Fibroblast of peridontal ligament (primary cell): Measurements from ENCODE around the gene RAF1.
"Not testable (repeated sequence)": the region's sequence is repeated elsewhere in the genome, so short reads cannot be mapped to it uniquely, and the experiment has no call there.

Experiments
- DNase-seq: peaks from one replicate; pipeline ENCODE4 v3.0.0-alpha.2; 2010; ENCODE audit errors: extremely low read depth

RAF1 gene

GRCh38 chr3:12640853-12641252, 23.1 kb downstream of the RAF1 start:
- DNase-seq, result not testable (repeated sequence)

DNA sequence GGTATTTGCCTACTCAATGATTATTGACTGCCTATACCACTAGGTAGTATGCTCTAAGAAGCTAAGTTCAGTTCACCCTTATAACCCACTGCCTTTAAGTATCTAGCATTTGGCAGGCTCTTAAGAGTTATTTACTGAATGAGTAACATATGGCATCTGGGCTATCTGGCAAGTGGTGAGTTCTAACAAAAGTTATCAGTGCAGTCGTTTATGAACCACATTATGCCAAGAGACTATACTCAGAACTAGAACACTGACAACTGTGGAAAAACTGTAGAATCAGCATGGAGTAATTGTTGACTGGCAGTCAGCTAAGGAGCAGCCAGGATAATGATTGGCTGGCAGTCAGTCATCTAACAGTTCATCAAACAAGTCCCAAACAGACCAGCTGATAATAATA, 25.8 kb downstream of the RAF1 start:
- peak; percentile 82 for DNase-seq

- no peak for DNase-seq
Measured at GRCh38 chr3:12633108-12633507, 30.8 kb downstream of the RAF1 start.

- no peak for DNase-seq
Measured at GRCh38 chr3:12632523-12632922, 31.4 kb downstream of the RAF1 start.

GRCh38 chr3:12630843-12631242, 33.1 kb downstream of the RAF1 start:
- DNase-seq, result not testable (repeated sequence)

DNA sequence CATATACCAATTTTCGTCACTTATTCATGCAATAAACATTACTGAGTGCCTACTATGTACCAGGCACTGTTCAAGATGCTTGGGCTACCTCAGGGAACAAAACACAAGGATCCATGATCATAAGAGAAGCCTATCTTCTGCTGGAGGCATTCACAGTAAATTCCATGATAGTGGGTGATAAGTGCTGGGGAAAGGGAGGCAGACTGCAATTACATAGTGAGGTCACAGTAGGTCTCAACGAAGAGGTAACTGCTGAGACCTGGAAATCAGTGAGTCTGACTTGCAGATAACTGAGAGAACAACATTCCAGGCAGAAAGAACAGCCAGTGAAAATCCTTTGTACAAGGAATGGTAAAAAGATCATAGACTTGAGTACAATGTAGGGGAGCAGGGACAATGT, 33.6 kb downstream of the RAF1 start:
- DNase-seq, result no peak

DNA sequence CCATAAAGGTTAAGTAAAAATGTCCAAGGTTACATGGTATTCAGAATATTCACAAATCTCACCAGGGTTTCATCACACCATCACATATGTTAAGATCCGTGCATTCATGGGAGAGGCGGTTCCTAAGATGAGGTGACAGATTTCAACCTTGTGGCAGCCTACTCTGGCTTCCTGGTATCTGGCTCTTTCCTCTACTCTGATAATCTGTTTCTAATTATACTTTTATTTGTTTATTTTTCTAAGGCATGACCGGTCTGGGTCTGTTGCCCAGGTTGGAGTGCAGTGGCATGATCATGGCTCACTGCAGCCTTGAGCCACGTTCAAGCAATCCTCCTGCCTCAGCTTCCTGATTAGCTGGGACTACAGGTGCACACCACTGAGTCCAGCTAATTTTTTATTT, 34.4 kb downstream of the RAF1 start:
- DNase-seq, result peak; percentile 74

DNA sequence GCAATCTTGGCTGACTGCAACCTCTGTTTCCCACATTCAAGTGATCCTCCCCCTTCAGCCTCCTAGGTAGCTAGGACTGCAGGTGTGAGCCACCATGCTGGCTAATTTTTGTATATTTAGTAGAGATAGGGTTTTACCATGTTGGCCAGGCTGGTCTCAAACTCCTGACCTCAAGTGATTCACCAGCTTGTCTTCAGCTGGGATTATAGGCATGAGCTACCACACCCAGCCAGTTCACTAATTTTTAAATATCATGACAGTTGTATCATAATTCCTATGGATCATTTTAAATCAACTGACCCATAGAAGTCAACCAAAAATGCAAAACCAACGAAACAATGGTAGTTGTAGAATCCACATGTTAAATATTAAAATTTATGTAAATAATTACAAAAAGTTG, 35.1 kb downstream of the RAF1 start:
- no peak for DNase-seq

DNA sequence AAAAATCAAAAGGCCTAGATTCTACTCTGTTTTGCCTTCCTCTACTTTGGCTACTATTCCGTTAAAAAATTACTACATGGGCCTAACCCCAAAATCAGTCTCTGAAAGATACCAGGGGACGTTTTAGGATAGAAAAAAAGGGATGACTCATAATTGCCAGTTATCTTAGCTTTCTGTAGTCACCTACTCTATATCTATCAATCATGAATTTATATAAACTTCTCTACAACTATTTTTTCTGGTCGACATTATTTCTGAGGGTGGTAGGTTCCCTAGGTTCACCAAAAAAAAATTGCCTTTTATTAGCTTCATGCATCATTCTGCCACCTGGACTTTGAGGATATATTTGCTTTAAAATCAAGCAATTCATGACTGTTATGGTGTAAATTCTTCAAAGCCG, 36.5 kb downstream of the RAF1 start:
- no peak for DNase-seq

DNA sequence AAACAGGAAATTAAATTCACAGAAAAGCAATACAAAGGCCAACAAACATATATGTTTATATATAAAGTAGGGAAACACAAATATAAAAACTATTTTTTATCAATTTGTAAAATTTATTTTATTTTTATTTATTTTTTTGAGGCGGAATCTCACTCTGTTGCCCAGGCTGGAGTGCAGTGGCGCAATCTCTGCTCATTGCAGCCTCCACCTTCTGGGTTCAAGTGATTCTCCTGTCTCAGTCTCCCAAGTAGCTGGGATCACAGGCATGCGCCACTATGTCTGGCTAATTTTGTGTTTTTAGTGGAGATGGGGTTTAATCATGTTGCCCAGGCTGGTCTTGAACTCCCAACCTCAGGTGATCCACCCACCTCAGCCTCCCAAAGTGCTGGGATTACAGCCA, 39.0 kb downstream of the RAF1 start:
- not testable (repeated sequence) for DNase-seq

DNA sequence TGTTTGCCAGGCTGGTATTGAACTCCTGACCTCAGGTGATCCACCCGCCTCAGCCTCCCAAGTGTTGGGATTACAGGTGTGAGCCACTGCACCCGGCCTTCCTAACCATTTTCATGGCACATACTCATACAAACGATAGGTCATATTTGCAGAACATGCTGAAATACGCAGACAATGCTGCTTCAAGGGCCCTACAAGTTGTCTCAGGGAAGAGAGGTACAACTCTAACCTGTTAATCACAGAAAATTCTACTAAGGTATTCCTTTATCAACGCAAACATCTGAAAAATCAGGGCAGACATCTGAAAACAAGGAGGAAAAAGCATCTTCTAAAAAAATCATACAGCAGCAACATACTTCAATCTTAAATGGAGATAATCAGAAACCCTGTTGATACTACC, 39.9 kb downstream of the RAF1 start:
- no peak for DNase-seq

- no peak for DNase-seq
Measured at GRCh38 chr3:12622335-12622734, 41.6 kb downstream of the RAF1 start.

- DNase-seq, result no peak
Measured at GRCh38 chr3:12620729-12621128, 43.2 kb downstream of the RAF1 start.

GRCh38 chr3:12620305-12620704, 43.6 kb downstream of the RAF1 start:
- no peak for DNase-seq

DNA sequence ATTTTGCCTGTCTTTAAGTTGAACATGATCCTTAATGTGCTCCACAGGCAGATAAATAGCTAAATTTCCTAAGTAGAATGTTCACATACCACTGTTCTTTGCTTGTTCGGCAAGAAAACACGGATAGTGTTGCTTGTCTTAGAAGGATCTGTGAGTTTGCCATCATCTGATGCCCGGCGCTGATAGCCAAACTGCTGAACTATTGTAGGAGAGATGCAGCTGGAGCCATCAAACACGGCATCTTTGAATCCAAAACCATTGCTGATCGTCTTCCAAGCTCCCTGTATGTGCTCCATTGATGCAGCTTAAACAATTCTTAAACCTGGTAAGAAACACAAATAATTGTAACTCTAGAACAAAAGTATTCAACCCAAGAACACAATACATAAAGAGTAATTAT, 45.5 kb downstream of the RAF1 start:
- DNase-seq, result no peak

DNA sequence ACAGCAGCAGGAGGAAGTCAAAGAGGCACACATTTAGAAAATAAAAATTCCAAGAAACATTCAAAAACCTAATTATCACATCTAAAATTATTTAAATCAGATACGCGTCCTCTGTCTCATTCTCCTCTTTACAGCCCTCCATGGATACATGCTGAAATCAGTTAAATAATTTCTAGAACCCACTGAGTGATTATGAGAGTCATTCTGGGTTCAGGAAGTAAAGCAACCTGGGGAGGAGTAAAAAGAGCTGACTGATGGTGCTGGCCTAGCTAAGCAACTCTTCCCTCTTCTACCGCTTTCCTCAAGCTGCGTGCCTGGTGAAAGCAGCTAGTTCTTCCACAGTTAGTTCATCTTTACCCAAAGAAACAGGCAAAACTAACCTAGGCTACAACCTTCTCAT, 48.7 kb downstream of the RAF1 start:
- no peak for DNase-seq

GRCh38 chr3:12613250-12613649, 50.7 kb downstream of the RAF1 start:
- DNase-seq, result no peak

GRCh38 chr3:12612514-12613226, 51.2 kb downstream of the RAF1 start:
- no peak for DNase-seq

DNA sequence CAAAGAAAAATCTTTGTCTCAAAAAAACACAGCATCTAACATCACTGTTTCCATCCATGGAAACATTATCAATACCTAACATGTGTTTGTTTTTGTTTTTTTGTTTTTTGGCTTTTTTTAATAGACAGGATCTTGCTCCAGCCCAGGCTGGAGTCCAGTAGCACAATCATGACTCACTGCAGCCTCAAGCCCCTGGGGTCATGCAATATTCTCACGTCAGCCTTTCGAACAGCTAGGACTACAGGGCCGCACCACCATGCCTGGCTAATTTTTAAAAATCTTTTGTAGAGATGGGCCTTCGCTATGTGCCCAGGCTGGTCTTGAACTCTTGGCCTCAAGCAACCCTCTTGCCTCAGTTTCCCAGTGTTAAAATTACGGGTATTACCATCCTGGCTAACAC, 52.8 kb downstream of the RAF1 start:
- DNase-seq, result no peak

GRCh38 chr3:12608376-12608775, 55.5 kb downstream of the RAF1 start:
- DNase-seq, result no peak

GRCh38 chr3:12603969-12604368, 59.9 kb downstream of the RAF1 start:
- no peak for DNase-seq

GRCh38 chr3:12601072-12601471, 62.8 kb downstream of the RAF1 start:
- DNase-seq, result peak; percentile 47

DNA sequence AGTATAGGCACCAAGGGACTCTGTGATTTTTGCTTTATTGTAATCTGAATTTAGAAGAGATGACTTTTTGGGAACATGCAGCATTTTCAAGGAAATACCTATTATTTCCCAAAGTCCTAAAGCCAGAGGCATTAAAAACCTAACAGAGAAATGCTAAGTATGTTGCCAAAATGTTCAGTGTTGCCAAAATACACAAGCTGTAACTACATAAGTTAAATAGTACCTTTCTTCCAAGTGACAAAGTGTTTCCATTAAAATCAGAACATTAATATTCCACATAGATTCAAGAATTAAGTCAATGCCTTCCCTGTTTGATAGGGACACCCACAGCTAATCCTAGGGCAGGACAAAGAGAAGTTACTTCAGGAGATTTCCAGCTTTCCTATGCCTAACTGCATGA, 65.0 kb downstream of the RAF1 start:
- no peak for DNase-seq

DNA sequence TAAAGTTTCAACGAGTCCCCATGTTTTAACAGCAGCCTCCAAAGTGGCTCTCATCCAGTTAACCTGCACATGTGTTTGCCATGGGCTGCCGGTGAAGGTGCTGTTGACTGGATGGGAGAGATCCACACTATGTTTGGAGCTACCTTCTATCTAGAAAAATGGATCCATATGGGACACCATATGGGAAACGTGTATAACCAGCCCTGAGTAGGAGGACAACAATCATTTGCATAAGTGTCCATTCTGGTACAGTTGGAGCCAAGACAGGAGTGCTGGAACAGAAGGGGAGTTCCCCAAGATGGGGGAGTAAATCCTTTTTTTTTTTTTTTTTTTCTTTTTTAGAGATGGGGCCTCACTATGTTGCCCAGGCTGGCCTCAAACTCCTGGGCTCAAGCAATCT, 70.4 kb downstream of the RAF1 start:
- no peak for DNase-seq
